SK-N-MC (cell line): ENCODE data around the gene EIF3B.

Experiments used
- EZH2 ChIP-seq: fragments of 200-600 bp; sonication (generic); IDR thresholded peaks from one replicate; pipeline ENCODE4 v1.6.1; 2017; ENCODE audit warnings: antibody characterized with exemption
- POLR2AphosphoS5 ChIP-seq: IDR thresholded peaks from 2 replicates; pipeline ENCODE4 v1.6.1; 2012; ENCODE audit warnings: mild to moderate bottlenecking, low read depth, low read length, borderline replicate concordance

DNA sequence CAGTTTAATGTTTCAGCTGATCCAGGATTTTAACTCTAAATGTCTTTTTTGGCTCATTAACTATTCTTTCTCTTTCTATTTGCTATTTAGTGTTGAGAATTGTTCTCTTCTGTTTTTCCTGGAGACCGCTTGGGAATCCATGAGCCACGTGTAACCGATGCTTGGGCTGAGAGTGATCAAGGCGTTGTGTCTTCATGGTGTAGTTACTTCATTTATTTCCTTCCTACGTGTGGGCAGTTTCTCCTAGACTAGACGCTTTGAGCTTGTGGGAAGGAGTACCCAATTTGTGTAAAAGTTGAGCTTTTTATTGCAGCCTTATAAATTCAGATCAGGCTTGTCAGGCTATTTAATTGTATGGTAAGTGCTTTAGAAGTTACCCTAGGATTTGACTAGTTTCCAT is 2.9 kb downstream of the EIF3B start:
- no peak for TF ChIP-seq EZH2
- TF ChIP-seq POLR2AphosphoS5 = no peak
